ENCODE results near the gene TSC22D4.
"Not testable (repeated sequence)": the region's sequence is repeated elsewhere in the genome, so short reads cannot be mapped to it uniquely, and the experiment has no call there.

TSC22D4 gene

DNA sequence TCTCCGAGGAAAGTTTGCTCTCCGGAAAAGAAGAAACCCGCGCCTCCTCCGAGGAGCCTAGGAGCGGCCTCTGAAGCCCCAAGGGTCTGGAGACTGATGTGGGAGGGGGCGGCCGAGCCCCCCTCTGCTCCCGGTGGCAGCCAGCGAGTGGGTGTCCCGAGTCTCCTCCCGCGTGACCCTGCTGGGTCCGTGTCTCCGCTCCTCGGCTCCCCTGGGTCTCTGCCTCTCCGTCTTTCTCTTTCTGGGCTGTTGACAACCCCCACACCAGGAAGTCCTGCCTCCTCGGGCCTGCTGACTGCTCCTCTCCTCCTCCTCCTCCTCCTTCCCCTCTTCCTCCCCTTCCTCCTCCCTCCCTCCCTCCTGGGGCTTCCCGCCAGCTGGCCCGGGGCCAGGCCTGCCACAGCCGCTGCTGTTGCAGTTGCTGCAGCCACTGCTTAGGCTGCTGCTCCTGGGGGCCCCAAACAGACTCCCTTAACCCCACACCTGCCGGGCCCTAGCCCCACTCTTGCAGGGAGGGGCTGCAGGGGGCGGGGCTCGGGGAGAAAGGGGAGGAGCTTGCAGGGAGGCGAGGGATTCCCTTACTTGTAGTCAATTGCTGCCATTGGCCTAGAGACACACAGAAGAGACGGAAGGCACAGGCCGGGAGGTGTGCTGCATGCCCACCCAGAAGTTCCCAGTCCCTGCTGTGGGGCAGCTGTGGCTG lies at the start of gene TSC22D4:
TSC22D4 (minus strand) TSS at position 257 of the 703 bp plus-strand sequence. CDS start 1,176 bp downstream, outside the sequence.
- Histone ChIP-seq H3K27me3 (ENCODE audit: control insufficient read depth, insufficient read depth, low read length) (no peaks in the 10 kb centered on the region), H3K4me1 (ENCODE audit: control insufficient read depth, insufficient read depth, low read length) (peaks cover 37% of the 10 kb centered on the region), H3K9me3 (ENCODE audit: control insufficient read depth, low read length) (no peaks in the 10 kb centered on the region), H3K36me3 (ENCODE audit: control insufficient read depth, insufficient read depth, low read length) (peaks cover 4% of the 10 kb centered on the region), H3K4me3 (ENCODE audit: low read length) (peak within 1 kb of the TSS; percentile 82), H3K9ac (ENCODE audit: low read length) (peak within 1 kb of the TSS; percentile 95)

DNA sequence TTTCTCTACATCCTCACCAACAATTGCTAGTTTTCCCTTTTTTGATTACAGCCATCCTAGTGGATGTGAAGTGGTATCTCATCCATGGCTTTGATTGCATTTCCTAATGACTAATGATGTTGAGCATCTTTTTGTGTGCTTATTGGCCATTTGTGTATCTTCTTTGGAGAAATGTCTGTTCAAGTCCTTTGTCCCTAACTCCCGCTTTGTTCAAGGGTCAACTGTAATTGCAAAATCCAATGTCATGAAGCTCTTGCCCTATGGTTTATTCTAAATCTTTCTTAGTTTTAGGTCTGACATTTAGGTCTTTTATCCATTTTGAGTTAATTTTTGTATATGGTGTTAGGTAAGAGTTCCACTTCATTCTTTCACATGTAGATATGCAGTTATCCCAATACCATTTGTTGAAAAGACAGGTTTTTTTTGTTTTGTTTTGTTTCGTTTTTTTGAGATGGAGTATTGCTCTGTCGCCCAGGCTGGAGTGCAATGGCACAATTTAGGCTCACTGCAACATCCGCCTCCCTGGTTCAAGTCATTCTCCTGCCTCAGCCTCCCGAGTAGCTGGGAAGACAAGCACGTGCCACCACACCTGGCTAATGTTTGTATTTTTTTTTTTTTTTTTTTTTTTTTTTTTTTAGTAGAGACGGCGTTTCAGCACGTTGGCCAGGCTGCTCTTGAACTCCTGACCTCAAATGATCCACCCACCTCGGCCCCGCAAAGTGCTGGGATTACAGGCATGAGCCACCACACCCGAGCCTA lies 49.3 kb upstream of the TSC22D4 start:
- H3K9ac ChIP-seq (ENCODE audit: low read length); H3K27me3 ChIP-seq (ENCODE audit: control insufficient read depth, insufficient read depth, low read length); H3K4me3 ChIP-seq (ENCODE audit: low read length); H3K4me1 ChIP-seq (ENCODE audit: control insufficient read depth, insufficient read depth, low read length); H3K36me3 ChIP-seq (ENCODE audit: control insufficient read depth, insufficient read depth, low read length); H3K9me3 ChIP-seq (ENCODE audit: control insufficient read depth, low read length): not testable (repeated sequence)

DNA sequence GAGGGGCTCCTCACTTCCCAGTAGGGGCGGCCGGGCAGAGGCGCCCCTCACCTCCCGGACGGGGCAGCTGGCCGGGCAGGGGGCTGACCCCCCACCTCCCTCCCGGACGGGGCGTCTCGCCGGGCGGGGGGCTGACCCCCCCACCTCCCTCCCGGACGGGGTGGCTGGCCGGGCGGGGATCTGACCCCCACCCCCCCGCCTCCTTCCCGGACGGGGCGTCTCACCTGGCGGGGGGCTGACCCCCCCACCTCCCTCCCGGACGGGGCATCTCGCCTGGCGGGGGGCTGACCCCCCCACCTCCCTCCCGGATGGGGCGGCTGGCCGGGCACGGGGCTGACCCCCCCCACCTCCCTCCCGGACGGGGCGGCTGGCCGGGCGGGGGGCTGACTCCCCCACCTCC lies 44.2 kb upstream of the TSC22D4 start:
- not testable (repeated sequence) for H3K27me3 ChIP-seq (ENCODE audit: control insufficient read depth, insufficient read depth, low read length); H3K4me1 ChIP-seq (ENCODE audit: control insufficient read depth, insufficient read depth, low read length); H3K9me3 ChIP-seq (ENCODE audit: control insufficient read depth, low read length); H3K4me3 ChIP-seq (ENCODE audit: low read length); H3K9ac ChIP-seq (ENCODE audit: low read length); H3K36me3 ChIP-seq (ENCODE audit: control insufficient read depth, insufficient read depth, low read length)

DNA sequence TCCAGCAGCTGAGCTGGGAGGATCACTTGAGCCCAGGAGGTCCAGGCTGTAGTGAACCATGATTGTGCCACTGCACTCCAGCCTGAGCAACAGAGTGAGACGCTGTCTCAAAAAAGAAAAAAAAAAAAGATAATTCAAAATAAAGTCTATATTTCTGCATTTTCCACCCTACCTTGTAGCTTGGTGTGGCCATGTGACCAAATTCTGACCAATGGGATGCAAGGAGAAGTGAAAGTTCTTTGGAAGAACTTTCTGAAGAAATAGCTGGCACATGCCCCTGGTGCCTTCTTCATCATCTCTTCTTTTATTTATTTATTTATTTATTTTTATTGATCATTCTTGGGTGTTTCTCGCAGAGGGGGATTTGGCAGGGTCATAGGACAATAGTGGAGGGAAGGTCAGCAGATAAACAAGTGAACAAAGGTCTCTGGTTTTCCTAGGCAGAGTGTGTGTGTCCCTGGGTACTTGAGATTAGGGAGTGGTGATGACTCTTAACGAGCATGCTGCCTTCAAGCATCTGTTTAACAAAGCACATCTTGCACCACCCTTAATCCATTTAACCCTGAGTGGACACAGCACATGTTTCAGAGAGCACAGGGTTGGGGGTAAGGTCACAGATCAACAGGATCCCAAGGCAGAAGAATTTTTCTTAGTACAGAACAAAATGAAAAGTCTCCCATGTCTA lies 43.0 kb upstream of the TSC22D4 start:
- H3K4me3 ChIP-seq (ENCODE audit: low read length); H3K36me3 ChIP-seq (ENCODE audit: control insufficient read depth, insufficient read depth, low read length); H3K9ac ChIP-seq (ENCODE audit: low read length); H3K4me1 ChIP-seq (ENCODE audit: control insufficient read depth, insufficient read depth, low read length); H3K9me3 ChIP-seq (ENCODE audit: control insufficient read depth, low read length); H3K27me3 ChIP-seq (ENCODE audit: control insufficient read depth, insufficient read depth, low read length): not testable (repeated sequence)

DNA sequence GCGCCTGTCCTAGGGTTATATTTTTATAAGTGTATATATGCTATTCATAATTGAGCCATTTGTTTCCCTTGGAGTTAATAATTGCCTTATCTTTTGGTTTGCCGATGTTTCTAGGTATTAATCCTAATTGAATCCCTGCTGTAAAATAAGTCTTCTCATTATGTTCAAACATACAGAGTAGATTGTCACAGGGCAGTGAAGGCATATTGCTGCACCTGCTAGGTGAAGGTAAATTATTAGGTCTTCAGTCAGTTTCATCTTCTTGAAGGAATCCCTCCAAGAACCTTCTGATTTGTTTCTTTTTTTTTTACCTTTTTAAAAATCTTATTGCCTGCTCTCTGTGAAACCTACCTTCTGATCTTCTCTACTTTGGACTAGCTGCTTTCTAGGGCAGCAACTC lies 42.1 kb upstream of the TSC22D4 start:
- no peaks in the 10 kb centered on the region for H3K27me3 ChIP-seq (ENCODE audit: control insufficient read depth, insufficient read depth, low read length)
- no peaks in the 10 kb centered on the region for H3K9me3 ChIP-seq (ENCODE audit: control insufficient read depth, low read length)
- no peaks in the 10 kb centered on the region for H3K36me3 ChIP-seq (ENCODE audit: control insufficient read depth, insufficient read depth, low read length)
- peaks cover 7% of the 10 kb centered on the region for H3K4me1 ChIP-seq (ENCODE audit: control insufficient read depth, insufficient read depth, low read length)
- H3K4me3 ChIP-seq (ENCODE audit: low read length), result no peak overlapping the region
- no peak overlapping the region for H3K9ac ChIP-seq (ENCODE audit: low read length)

DNA sequence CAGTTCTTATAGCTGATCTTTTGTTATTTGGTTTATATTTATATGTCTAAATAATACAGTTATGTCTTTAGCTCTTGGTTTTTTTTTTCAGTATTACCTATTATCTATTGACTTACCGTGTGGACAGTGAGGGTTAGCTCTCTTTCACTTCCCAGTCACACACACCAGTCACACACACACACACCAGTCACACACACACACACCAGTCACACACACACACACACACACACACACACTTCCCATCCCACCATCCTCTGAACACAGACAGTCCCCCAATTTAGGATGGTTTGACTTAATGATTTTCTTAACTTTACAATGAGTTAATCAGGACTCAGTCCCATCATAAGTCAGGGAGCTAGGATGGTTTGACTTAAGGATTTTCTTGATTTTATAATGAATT lies 41.1 kb upstream of the TSC22D4 start:
- Histone ChIP-seq H3K4me3 (ENCODE audit: low read length) (no peak overlapping the region), H3K27me3 (ENCODE audit: control insufficient read depth, insufficient read depth, low read length) (no peaks in the 10 kb centered on the region), H3K9me3 (ENCODE audit: control insufficient read depth, low read length) (no peaks in the 10 kb centered on the region), H3K36me3 (ENCODE audit: control insufficient read depth, insufficient read depth, low read length) (no peaks in the 10 kb centered on the region), H3K9ac (ENCODE audit: low read length) (no peak overlapping the region), H3K4me1 (ENCODE audit: control insufficient read depth, insufficient read depth, low read length) (peaks cover 12% of the 10 kb centered on the region)

DNA sequence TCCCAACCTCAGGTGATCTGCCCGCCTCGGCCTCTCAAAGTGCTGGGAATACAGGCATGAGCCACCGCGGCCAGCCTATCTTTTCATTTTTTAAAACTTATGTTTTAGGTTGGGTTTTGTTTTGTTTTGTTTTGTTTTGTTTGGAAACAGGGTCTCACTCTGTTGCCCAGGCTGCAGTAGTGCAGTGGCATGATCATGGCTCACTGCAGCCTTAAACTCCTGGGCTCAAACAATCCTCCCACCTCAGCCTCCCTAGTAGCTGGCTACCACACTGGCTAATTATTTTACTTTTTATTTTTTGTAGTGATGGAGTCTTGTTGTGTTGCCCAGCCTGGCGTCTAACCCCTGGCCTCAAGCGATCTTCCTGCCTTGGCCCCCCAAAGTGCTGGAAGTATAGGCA lies 40.6 kb upstream of the TSC22D4 start:
- peaks cover 12% of the 10 kb centered on the region for H3K4me1 ChIP-seq (ENCODE audit: control insufficient read depth, insufficient read depth, low read length)
- no peaks in the 10 kb centered on the region for H3K9me3 ChIP-seq (ENCODE audit: control insufficient read depth, low read length)
- H3K4me3 ChIP-seq (ENCODE audit: low read length), result no peak overlapping the region
- H3K36me3 ChIP-seq (ENCODE audit: control insufficient read depth, insufficient read depth, low read length), result no peaks in the 10 kb centered on the region
- H3K9ac ChIP-seq (ENCODE audit: low read length), result no peak overlapping the region
- no peaks in the 10 kb centered on the region for H3K27me3 ChIP-seq (ENCODE audit: control insufficient read depth, insufficient read depth, low read length)

DNA sequence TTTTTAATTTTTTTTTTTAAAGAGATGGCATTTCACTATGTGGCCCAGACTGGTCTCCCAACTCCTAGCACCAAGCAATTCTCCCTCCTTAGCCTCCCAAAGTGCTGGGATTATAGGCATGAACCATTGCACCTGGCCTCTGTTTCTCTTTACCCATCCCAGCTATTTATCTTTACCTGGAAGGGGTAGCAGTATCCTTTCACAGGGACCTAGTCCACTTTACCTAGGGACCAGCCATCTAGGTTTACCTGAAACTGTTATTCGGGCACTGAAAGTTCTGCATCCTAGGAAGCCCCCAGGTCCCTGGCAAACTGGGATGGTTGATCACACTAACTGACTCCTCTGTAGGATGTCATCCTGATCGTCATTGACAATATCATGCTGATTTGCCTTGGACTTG lies 38.3 kb upstream of the TSC22D4 start:
- Histone ChIP-seq H3K9me3 (ENCODE audit: control insufficient read depth, low read length) (no peaks in the 10 kb centered on the region), H3K4me3 (ENCODE audit: low read length) (no peak overlapping the region), H3K36me3 (ENCODE audit: control insufficient read depth, insufficient read depth, low read length) (no peaks in the 10 kb centered on the region), H3K27me3 (ENCODE audit: control insufficient read depth, insufficient read depth, low read length) (no peaks in the 10 kb centered on the region), H3K4me1 (ENCODE audit: control insufficient read depth, insufficient read depth, low read length) (peaks cover 12% of the 10 kb centered on the region), H3K9ac (ENCODE audit: low read length) (no peak overlapping the region)

DNA sequence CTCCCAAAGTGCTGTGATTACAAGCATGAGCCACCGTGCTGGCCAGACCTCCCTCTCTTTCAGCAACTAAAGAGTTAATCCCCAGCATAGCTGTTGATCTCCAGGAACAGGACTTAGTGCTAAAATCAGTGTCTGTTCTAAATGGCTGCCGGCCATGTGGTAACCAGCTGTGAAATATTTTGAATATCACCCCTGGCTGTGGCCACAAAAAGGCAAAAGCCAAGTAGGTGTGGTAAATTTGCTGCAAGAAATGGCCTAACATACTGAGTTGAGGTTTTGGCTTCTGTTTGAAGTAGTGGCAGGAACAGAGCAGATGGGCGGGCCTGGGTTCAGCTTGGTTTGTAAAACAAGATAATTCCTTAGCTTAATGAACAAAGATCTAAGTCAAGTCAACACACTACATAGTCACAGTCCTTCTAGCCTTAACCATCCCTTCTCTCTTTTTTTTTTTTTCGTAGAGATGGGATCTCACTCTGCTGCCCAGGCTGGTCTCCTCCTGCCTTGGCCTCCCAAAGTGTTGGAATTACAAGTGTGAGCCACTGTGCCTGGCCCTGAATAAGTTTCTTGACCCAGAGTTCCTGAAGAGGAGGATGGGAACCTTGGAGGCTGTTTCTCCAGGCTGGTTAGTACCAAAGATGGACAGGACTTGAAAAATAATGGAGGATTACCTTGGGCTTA lies 37.3 kb upstream of the TSC22D4 start:
- Histone ChIP-seq H3K9me3 (ENCODE audit: control insufficient read depth, low read length) (no peaks in the 10 kb centered on the region), H3K27me3 (ENCODE audit: control insufficient read depth, insufficient read depth, low read length) (no peaks in the 10 kb centered on the region), H3K9ac (ENCODE audit: low read length) (no peak overlapping the region), H3K36me3 (ENCODE audit: control insufficient read depth, insufficient read depth, low read length) (no peaks in the 10 kb centered on the region), H3K4me3 (ENCODE audit: low read length) (no peak overlapping the region), H3K4me1 (ENCODE audit: control insufficient read depth, insufficient read depth, low read length) (peaks cover 12% of the 10 kb centered on the region)

DNA sequence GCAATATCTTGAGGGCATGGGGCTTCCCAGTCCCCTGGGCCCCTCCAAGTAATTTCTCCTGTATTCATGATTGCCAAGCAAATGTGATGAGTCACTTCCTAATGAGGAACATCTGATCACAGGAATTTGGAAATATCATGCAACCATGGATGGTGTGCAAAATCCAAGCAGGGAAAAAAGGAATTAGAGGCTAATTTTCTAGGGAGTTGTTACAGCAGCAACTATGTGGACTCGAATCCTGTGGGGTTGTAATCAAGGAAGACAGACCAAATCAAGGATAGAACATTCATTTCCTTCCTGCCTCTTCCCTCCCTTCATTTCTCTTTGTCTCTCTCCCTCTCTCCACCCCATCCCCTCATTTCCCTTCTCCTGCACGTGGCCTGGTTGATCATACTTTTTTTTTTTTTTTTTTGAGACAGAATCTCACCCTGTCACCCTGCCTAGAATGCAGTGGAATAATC lies 36.1 kb upstream of the TSC22D4 start:
- no peak overlapping the region for H3K9ac ChIP-seq (ENCODE audit: low read length)
- H3K4me3 ChIP-seq (ENCODE audit: low read length), result no peak overlapping the region
- H3K4me1 ChIP-seq (ENCODE audit: control insufficient read depth, insufficient read depth, low read length), result peaks cover 12% of the 10 kb centered on the region
- no peaks in the 10 kb centered on the region for H3K9me3 ChIP-seq (ENCODE audit: control insufficient read depth, low read length)
- no peaks in the 10 kb centered on the region for H3K27me3 ChIP-seq (ENCODE audit: control insufficient read depth, insufficient read depth, low read length)
- H3K36me3 ChIP-seq (ENCODE audit: control insufficient read depth, insufficient read depth, low read length), result no peaks in the 10 kb centered on the region

DNA sequence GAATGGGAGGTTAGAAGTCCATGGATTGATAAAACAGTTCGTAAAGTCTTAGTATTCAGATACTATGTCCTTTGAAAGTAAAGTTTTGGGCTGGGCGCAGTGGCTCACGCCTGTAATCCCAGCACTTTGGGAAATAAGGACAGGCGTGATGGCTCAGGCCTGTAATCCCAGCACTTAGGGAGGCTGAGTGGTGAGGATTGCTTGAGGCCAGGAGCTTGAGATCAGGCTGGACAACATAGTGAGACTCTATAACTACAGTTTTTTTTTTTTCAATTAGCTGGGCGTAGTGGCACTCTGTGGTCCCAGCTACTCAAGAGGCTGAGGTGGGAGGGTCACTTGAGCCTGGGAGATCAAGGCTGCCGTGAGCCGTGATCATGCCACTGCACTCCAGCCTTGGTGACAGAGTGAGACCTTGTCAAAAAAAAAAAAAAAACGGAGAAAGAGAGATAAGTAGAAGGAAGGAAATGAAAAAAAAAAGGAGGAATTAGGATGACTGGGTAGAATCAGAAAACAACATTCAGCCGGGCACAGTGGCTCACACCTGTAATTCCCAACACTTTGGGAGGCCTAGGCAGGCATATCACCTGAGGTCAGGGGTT lies 34.3 kb upstream of the TSC22D4 start:
- peaks cover 12% of the 10 kb centered on the region for H3K4me1 ChIP-seq (ENCODE audit: control insufficient read depth, insufficient read depth, low read length)

More for the DNA sequence above, 34.3 kb upstream of the TSC22D4 start:
- Histone ChIP-seq H3K9me3 (ENCODE audit: control insufficient read depth, low read length) (no peaks in the 10 kb centered on the region), H3K27me3 (ENCODE audit: control insufficient read depth, insufficient read depth, low read length) (no peaks in the 10 kb centered on the region), H3K4me3 (ENCODE audit: low read length) (no peak overlapping the region), H3K36me3 (ENCODE audit: control insufficient read depth, insufficient read depth, low read length) (no peaks in the 10 kb centered on the region), H3K9ac (ENCODE audit: low read length) (no peak overlapping the region)

All from mucosa of stomach (tissue), 1 donor.